Measurements from ENCODE around the gene ROBO1.
A peak's percentile ranks its signal among the peaks of the same experiment; 100 is the strongest.

ROBO1 gene

DNA sequence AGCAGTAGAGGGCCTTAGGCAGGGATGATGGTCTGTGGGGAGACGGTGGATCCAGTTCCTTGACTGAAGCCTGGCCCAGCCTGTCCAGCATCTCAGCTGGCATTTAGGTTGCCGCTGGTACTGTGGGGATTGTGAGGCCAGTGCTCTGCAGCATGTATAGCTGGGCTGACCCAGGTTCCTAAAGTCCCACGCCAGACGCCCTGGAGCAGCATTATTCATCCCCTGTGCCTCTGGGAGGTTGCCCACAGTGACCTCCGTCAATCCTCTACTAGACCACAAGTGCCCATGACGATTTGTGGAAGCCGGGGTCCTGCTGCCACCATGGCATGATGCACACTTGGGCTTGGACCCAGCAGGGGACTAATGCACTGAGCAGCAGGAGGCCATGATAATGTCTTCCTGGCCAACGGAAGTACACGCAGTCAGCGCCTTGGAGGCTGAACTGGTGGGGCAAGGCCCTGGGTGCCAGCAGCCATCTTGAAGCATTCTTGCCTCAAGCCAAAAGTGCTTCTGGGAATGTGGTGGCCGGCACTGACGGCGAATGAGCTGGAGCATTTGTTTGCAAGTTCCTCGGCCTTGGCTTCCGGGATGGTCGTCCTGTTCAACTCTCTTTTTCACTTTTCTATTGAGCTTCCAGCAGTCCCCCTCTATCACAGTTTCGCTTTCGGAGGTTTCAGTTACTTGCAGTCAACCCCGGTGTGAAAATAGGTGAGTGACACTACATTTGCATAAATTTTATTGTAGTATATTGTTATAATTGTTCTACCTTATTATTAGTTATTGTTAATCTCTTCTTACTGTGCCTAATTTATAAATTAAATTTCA, 949.4 kb downstream of the ROBO1 start:
- no peak for DNase-seq

- DNase-seq: no peak
Observed at GRCh38 chr3:78814893-78815562, 952.8 kb downstream of the ROBO1 start.

DNA sequence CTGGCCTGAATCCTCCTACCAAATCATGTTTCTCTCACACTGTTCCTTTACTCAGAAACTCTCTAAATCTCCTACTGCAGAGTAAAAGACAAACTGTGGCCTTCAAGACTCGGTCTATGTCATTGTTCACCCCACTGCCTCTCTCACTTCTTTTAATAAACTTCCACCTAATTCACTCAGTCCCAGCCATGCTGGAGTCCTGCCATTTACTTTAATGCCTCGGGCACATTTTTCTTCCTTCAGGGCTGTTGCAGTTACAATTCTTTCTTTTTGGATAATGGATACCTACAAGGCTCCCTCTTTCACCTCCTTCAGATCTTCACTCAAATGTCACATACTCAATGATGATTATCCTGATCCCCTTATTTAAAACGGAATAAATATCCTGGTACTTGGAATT, 955.6 kb downstream of the ROBO1 start:
- no peak for DNase-seq

DNA sequence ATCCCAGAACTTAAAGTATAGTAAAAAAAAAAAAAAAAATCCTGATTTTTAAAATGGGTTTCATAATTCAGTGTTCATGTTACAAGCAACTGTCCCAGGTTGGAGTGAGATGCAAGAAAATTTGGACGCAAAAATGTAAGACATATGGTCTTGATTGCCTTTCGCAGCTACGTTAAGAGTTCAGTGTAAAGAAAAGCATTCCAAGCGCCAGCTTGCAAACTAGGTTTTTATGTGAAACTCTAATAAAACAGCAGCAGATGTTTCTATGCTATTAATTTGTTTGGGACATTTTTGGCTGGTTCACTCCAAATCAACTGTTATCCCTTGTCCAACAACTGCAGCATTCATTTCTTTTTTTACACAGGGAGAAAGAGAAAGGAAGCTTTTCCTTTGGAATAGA, 957.8 kb downstream of the ROBO1 start:
- DNase-seq: no peak

- no peak for DNase-seq
Observed at GRCh38 chr3:78804251-78805037, 963.4 kb downstream of the ROBO1 start.

DNA sequence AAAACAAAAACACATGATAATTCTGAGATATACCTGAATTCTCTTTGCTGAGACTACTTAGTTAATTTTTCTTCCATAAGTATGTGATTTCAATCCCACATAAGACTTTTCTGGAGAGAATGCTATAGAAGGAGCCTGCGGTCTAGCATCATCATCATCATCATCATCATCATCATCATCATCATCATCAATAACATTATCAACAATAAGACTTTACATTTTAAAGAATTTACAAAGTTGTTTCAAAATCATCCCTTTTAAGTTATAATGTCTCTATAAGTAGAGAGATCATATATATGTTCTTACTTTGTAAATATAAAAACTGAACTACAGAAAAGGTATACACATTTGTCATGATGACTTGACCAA, 965.3 kb downstream of the ROBO1 start:
- DNase-seq: no peak

GRCh38 chr3:78801926-78802561, 965.8 kb downstream of the ROBO1 start:
- DNase-seq: no peak

DNA sequence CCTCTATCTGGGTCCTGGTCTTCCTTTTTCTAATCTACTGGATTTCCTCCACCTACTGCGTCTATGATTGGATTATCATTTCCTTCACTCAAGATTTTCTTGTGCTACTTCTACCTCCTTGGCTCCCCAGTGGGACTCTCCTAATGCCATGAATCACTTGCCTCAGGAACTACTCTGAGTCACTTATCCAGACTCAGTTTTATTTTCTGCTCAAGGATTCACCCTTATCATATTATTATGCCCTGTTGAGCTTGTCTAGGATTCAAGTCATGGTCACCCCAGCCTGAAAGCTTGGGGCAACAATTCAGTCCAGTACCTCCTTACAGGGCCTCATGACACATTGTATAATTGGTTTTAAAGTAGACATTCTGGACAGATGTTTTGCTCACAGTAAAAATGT, 968.1 kb downstream of the ROBO1 start:
- no peak for DNase-seq

DNA sequence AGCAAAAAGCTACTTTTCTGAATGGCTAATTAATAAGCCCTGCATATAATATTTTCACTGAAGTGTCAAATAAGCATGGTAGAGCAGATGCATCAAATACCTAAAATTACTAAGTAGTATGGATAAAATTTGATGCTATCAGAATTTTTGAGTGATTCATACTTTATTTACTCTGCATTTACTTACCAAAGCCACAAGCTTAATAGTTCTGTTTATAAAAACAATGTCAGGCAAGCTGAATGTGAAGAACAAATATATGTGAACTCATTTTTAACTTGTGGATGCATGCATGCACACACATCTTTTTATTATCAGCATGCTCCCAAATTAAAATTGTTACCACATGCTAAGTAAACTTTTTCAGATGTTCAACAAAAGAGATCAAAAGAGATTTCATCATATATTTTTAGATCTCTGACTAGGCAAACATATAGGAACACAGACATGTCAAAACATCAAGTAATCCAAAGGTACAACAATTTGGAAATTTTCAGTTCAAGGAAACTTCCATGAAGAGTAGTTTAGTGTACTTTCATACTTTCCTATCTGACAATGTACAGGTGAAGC, 969.4 kb downstream of the ROBO1 start:
- no peak for DNase-seq

GRCh38 chr3:78794431-78794830, 973.4 kb downstream of the ROBO1 start:
- no peak for DNase-seq

DNA sequence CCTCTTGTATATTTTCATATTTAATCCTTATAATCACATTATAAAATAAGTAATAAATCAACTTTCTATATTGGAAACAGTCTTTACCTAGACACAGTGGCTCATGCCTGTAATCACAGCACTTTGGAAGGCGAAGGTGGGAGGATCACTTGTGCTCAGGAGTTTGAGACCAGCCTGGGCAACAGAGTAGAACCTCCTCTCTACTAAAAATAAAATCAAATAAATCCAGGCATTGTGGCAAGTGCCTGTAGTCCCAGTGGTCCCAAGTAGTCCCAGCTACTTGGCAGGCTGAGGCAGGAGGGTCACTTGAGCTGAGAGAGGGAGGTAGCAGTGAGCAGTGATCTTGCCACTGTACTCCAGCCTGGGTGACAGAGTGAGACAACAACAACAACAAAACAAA, 975.1 kb downstream of the ROBO1 start:
- no peak for DNase-seq

DNA sequence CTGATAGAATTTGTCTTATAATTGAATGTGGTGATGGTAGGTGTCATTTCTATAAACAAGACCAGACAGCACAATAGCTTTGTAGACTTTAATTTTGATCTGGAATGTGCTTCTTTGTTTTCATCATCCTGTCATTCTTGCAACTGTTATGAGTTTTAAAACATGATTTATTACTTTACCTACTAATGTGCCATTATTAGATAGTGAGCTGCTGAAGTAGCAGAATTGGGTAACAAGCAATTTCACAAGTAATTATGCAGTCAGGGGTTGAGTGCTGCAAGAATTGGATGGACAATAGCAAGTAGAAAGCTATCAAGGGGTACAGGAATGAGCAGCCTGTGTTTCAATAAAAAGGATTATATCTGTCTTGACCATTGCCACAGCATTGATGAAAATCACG, 975.6 kb downstream of the ROBO1 start:
- DNase-seq: no peak

DNA sequence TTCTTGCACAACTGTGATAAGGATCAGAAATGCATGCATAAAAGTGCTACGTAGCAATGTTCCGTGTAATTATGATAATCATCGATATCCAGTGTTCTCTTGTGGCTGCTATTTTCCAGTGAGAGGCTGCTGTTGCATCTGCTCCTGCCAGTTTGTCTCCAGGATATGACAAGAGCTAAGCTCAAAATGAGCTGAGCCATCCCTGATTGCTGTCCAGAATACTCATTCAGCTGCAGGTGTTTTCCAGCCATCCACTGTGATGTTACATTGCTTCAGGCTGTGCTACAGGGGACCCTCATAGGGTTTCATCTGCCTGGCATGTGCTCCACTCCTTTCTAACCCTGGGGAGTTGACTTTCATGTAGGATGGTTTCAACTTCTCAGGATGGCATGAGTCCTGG, 976.0 kb downstream of the ROBO1 start:
- peak in 4 of 56 donors; percentile 2 to 15 (median 6) for DNase-seq

DNA sequence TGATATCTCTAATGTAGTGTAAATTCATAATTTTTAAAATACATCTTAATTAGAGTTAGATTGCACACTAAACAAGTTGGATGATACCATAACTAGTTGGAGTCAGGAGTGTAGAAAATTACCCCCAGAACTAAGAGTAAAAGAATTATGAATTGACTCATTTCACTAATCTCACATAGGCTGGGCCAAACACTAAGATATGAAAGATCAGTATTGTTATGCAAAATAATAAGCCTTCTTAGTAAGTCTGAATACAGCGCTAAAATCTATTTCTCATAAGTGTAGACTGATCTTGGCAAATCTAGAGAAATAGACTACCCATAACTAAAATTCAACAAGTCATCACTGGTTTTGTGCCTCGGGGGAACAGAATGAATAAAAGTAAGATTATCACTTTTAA, 979.0 kb downstream of the ROBO1 start:
- DNase-seq: no peak

DNA sequence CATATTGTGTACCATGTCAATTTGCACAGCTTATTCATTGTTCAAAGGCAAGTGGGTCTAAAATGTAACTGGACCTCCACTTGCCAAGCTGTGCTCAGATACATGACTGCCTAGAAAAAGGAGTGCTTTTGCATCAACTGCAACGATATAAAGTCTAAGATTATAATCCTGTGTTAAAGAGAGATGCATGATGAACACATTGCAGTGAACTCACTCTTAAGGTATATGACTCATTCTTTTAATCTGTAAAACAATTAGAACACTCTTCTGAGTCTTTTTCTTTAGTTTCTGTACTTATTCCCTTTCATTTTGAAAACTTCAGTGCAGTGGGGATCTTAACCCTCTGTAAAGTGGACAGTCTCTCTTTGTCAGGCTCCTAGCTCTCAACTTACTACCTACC, 982.8 kb downstream of the ROBO1 start:
- DNase-seq: no peak

DNA sequence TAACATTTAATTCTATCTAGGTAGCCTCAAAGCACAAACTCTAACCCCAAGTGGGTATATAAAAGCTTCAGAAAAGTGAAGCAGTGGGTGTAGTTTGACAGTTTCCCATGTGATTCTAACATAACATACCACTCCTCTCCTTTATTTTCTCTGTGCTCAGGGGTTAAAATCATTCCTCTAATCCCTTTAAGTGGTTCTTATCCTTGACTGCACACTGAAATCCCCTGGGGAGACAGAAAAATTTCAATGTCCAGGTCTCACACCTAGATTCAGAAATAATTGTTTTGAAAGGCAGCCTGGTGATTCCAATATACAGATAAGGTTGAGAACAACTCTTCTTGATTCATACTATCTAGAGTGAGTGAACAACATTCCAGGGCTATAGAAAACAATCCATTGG, 986.4 kb downstream of the ROBO1 start:
- DNase-seq: no peak

DNA sequence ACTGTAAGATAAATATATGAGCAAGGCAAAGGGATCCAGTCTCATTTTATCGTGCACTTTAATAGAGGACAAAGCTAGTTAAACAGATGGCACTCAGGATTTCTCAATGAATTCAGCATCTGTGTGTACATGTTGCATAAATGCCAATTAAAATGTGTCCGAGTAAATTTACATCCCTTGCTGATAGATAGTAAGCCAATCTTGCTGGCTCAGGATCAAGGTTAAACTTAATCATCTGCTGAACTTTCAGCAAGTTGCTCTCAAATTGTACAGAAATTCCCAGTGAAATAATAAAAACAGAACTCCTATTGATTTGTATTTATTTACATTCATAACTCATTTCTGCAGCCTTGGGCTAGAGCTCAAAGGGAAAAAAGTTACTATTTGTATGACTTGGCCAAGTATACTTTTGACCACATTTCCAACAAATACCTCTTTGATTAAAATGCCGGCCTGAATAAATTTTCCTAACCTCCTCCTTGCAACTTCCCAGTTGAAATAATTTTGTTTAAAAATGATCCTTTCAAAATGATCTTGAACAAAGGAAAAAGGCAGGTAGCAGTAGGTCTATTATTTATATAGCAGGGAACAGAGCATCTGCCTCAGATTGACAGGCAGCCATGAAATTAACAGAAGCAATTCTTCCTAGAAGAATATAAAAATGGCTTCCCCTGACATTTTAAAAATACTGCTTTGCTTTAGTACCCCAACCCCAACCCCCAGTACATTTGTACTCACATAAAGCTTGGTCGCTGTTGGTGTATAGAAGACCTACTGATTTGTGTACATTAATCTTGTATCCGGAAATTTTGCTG, 1001.9 kb downstream of the ROBO1 start:
- no peak for DNase-seq

GRCh38 chr3:78764634-78765033, 1003.2 kb downstream of the ROBO1 start:
- no peak for DNase-seq

DNA sequence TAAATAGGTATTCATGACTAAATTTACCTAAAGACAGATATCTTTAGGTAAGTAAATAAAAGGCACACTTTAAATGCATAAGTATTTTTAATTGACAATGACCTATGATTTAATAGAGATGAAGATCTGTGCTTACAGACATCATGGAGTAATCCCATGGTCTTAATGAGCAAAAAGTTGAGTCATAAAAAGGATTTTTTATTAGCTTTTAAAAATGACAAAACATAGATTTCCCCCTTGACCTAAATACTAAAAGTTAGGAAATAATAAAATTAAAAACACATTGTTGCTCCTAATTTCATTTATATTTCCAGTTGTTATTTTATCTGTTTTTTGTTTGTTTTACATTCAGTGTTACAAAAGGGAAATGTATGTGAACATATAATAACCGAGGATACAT, 1005.7 kb downstream of the ROBO1 start:
- DNase-seq: no peak

DNA sequence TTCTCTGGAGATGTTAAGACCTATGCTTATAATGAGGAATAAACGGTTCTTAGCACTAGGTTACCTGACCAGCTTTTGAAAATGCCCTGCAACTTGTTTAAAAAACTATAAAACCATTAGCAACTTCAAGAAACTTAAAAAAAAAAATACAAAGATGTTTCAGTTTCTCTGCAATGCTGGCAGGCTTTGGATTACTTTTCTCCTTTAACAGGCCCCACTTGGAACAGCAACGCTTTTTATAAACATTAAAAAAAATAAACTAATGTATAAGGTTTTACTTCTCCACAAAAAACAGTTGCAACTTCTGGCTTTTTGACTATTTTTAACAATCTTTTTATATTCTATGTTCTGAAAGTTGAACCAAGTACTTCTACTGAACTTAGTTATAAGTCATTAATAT, 1006.7 kb downstream of the ROBO1 start:
- no peak for DNase-seq

DNA sequence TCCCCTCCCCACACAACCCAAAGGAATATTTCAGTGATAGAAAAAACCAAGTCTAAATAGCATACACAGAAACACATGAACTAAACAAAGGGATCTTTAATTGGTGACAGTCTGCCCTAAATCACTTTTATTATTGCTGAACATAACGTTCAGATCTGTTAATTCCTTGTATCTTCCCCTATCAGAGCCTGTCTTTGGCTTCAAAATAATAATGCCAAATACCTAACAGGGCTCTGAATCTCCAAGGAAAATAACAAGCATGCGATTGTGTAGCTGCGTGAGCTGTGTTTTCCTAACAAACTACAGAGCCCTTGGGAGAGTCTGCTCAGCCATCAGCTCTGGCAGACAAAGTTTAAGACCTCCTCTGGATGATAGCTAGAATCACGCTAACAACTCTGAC, 1010.1 kb downstream of the ROBO1 start:
- no peak for DNase-seq

Data from nucleus accumbens (tissue), 56 donors.